ENCODE results near the gene AVPI1. TPM values are rescaled to one million over a fixed set of nuclear protein-coding genes. Genes with fewer than 3 reads are reported as not detected.
A peak's percentile ranks its signal among the peaks of the same experiment; 100 is the strongest.
"Not testable (repeated sequence)": the region's sequence is repeated elsewhere in the genome, so short reads cannot be mapped to it uniquely, and the experiment has no call there.

AVPI1 gene
- total RNA-seq, 1 experiment from 2014 or later: 20.0 TPM

- no peak for DNase-seq
- peak overlapping the region; percentile 85 for H3K4me3 ChIP-seq
- H3K36me3 ChIP-seq: peaks cover 46% of the 10 kb centered on the region
- H3K9me3 ChIP-seq: no peaks in the 10 kb centered on the region
- H3K27me3 ChIP-seq: no peaks in the 10 kb centered on the region
Observed at GRCh38 chr10:97715259-97715874, 28.3 kb upstream of the AVPI1 start.

- Histone ChIP-seq H3K27me3 (no peaks in the 10 kb centered on the region), H3K9me3 (no peaks in the 10 kb centered on the region), H3K4me3 (peak overlapping the region; percentile 85)
Observed at GRCh38 chr10:97714401-97715258, 27.6 kb upstream of the AVPI1 start.

GRCh38 chr10:97713826-97714400, 26.9 kb upstream of the AVPI1 start:
- Histone ChIP-seq H3K4me3 (peak overlapping the region; percentile 85), H3K27me3 (no peaks in the 10 kb centered on the region), H3K36me3 (peaks cover 36% of the 10 kb centered on the region), H3K9me3 (no peaks in the 10 kb centered on the region)
- DNase-seq: peak; percentile 66

More at GRCh38 chr10:97714401-97715258, 27.6 kb upstream of the AVPI1 start:
- peak; percentile 72 for DNase-seq
- H3K36me3 ChIP-seq: peaks cover 43% of the 10 kb centered on the region

GRCh38 chr10:97713339-97713825, 26.3 kb upstream of the AVPI1 start, which contains the start of gene MARVELD1:
Gene MARVELD1 (plus strand): TSS chr10:97713730. CDS start chr10:97713877, 147 bp downstream.
- Histone ChIP-seq H3K27me3 (no peaks in the 10 kb centered on the region), H3K36me3 (peaks cover 33% of the 10 kb centered on the region), H3K9me3 (no peaks in the 10 kb centered on the region), H3K4me3 (peak within 1 kb of the TSS; percentile 85)
- DNase-seq: peak; percentile 87

GRCh38 chr10:97711640-97712572, 24.9 kb upstream of the AVPI1 start:
- H3K27me3 ChIP-seq: no peaks in the 10 kb centered on the region
- H3K9me3 ChIP-seq: no peaks in the 10 kb centered on the region
- peaks cover 20% of the 10 kb centered on the region for H3K36me3 ChIP-seq
- DNase-seq: peak; percentile 27
- no peak overlapping the region for H3K4me3 ChIP-seq

- Histone ChIP-seq H3K9me3 (no peaks in the 10 kb centered on the region), H3K27me3 (no peaks in the 10 kb centered on the region), H3K4me3 (no peak overlapping the region), H3K36me3 (no peaks in the 10 kb centered on the region)
- peak; percentile 56 for DNase-seq
Observed at GRCh38 chr10:97708976-97709946, 22.2 kb upstream of the AVPI1 start.

GRCh38 chr10:97708167-97708566, 21.1 kb upstream of the AVPI1 start:
- no peaks in the 10 kb centered on the region for H3K9me3 ChIP-seq
- no peak overlapping the region for H3K4me3 ChIP-seq
- DNase-seq: no peak

GRCh38 chr10:97707134-97707861, 20.3 kb upstream of the AVPI1 start:
- Histone ChIP-seq H3K4me3 (no peak overlapping the region), H3K36me3 (no peaks in the 10 kb centered on the region), H3K9me3 (no peaks in the 10 kb centered on the region), H3K27me3 (no peaks in the 10 kb centered on the region)
- DNase-seq: no peak

More at GRCh38 chr10:97708167-97708566, 21.1 kb upstream of the AVPI1 start:
- no peaks in the 10 kb centered on the region for H3K27me3 ChIP-seq
- H3K36me3 ChIP-seq: no peaks in the 10 kb centered on the region

GRCh38 chr10:97705006-97705670, 18.1 kb upstream of the AVPI1 start:
- no peaks in the 10 kb centered on the region for H3K9me3 ChIP-seq

GRCh38 chr10:97704341-97704740, 17.3 kb upstream of the AVPI1 start:
- no peaks in the 10 kb centered on the region for H3K36me3 ChIP-seq
- no peaks in the 10 kb centered on the region for H3K27me3 ChIP-seq
- DNase-seq: no peak

More at GRCh38 chr10:97705006-97705670, 18.1 kb upstream of the AVPI1 start:
- H3K27me3 ChIP-seq: no peaks in the 10 kb centered on the region
- DNase-seq: no peak
- no peaks in the 10 kb centered on the region for H3K36me3 ChIP-seq
- no peak overlapping the region for H3K4me3 ChIP-seq

GRCh38 chr10:97703398-97704067, 16.5 kb upstream of the AVPI1 start:
- Histone ChIP-seq H3K4me3 (no peak overlapping the region), H3K27me3 (no peaks in the 10 kb centered on the region), H3K9me3 (no peaks in the 10 kb centered on the region), H3K36me3 (no peaks in the 10 kb centered on the region)
- no peak for DNase-seq

More at GRCh38 chr10:97704341-97704740, 17.3 kb upstream of the AVPI1 start:
- Histone ChIP-seq H3K4me3 (no peak overlapping the region), H3K9me3 (no peaks in the 10 kb centered on the region)

GRCh38 chr10:97701438-97702069, 14.5 kb upstream of the AVPI1 start:
- no peaks in the 10 kb centered on the region for H3K27me3 ChIP-seq
- no peaks in the 10 kb centered on the region for H3K9me3 ChIP-seq
- H3K4me3 ChIP-seq: no peak overlapping the region
- H3K36me3 ChIP-seq: no peaks in the 10 kb centered on the region
- peak; percentile 37 for DNase-seq

GRCh38 chr10:97698072-97698655, 11.1 kb upstream of the AVPI1 start:
- not testable (repeated sequence) for H3K9me3 ChIP-seq, H3K36me3 ChIP-seq, H3K4me3 ChIP-seq, DNase-seq, H3K27me3 ChIP-seq

All from MG63 (cell line).